ENCODE results near the gene CLDN2.

The CLDN2 gene

GRCh38 chrX:106927023-106927422 is 6.8 kb downstream of the CLDN2 start:
- ATAC-seq: no peak

DNA sequence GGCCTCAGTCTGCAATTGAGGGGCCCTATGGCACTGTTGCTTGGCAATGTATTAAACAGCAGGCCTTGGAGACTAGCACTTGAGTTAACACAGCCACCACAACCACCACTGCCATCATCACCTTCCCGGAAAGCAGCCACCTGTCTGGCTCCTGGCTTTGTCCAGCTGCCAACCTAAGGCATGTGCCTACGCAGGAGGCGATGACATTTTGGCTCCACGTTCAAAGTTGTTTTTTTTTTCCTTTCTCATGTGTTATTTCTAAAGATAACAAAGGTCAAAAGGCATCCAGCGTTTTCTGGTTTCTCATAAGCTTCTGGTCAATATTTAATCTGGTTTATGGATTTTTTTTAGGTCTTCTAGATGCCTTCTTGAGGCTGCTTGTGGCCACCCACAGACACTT is 7.5 kb downstream of the CLDN2 start:
- no peak for ATAC-seq

- no peak for ATAC-seq
These were observed 8.0 kb downstream of the CLDN2 start for GRCh38 chrX:106928227-106928626.

DNA sequence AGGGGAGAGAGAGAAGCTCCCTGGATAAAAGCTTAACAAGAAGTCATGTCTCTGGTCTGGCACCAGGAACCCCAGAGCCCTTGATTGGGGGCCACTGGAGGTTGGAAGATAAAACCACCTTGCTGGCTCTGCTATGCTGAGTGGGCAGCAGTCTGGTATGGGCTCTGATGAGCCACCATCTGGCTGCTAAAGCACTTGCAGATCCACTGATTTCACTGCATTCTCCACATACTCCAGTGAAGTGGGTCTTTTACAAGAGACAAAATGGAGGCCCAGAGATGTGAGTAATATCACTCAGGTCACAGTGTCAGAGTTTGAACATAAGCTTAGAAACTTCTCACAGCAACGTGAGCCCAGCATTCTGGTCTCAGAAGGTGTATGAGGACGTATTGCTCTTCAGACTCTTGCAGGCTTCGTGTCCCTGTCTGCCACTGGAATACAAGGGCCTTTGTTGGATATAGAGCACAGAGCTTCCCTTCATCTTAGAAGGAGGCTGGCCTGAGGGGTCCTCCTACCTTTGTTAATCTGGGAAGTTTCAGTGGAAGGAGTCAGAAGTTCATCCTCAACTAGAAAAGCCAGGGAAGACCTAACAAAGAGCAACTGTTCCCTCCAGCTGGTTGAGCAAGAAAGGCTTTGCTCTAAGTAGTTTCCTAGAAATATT is 11.8 kb downstream of the CLDN2 start:
- ATAC-seq: no peak

DNA sequence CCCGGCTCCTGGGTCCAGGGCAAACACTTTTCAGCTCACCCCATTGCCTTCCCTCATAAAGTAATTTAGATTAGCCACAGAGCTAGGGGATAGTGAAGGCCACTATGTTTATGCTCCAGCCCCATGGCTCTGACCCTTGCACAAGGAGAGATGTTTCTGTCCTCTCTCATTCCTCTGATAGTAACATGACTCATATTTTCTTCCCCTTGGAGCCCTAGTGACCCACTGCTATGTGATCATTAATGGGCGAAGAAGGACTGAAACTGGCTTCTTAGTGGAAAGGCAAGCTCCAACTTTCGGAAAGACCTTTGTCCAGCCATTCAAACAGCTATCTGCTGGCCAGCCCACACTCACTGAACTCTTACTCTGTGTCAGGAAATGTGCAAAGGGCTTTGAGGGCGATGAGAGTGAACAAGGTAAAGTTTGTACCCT is 12.3 kb downstream of the CLDN2 start:
- ATAC-seq: no peak

GRCh38 chrX:106932960-106933537 is 12.8 kb downstream of the CLDN2 start:
- no peak for ATAC-seq

GRCh38 chrX:106933538-106933961 is 13.3 kb downstream of the CLDN2 start:
- ATAC-seq: no peak

- no peak for ATAC-seq
These were observed 15.0 kb downstream of the CLDN2 start for GRCh38 chrX:106935175-106935574.

DNA sequence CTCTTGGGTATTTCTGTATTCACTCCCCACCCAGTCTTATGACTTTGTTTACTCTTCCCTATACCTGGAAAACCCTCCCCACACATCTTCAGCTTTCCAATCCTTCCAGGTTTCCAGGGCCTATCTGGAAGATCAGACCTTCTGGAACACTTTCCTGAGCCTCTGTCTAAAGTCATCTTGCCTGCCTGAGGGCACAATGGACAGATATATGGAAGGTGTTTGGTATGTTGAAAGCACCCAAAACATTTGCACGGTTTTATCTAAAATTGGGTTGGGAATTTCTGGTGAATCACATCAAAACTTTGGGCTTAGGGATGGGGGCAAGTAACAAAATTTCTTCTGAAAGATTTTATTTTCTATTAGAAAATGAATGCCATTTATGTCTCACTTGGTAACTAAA is 16.0 kb downstream of the CLDN2 start:
- ATAC-seq: no peak

GRCh38 chrX:106939566-106939965 is 19.4 kb downstream of the CLDN2 start:
- ATAC-seq: no peak

GRCh38 chrX:106940068-106940467 is 19.9 kb downstream of the CLDN2 start:
- ATAC-seq: no peak

DNA sequence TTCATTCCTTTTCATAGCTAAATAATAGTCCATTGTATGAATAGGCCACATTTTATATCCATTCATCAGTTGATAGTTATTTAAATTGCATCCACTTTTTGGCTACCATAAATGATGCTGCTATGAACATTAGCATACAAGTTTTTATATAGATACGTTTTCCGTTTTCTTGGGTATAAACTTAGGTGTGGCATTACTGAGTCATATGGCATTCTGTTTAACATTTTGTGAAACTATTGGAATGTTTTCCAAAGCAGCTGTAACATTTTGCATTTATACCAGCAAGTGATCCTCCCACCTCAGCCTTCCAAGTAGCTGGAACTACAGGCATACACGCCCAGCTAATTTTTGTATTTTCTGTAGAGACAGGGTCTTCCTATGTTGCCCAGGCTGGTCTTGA is 26.3 kb downstream of the CLDN2 start:
- ATAC-seq: no peak

DNA sequence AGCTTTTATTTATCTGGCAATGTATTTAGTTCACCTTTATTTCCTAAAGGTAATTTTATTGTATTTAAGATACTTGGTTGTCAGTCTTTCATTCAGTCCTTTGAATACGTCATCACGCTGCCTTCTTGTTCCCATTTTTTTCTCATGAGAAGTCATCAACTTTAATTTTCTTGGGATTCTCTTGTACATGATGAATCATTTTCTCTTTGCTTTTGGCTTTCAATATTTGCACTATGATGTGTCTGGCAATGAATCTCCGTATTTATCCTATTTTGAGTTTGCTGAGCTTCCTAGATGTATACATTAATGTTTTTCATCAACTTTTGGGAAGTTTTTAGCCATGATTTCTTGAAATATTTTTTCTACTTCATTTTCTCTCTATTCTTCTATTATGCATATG is 28.4 kb downstream of the CLDN2 start:
- ATAC-seq: no peak

GRCh38 chrX:106949366-106949765 is 29.2 kb downstream of the CLDN2 start:
- ATAC-seq: no peak

DNA sequence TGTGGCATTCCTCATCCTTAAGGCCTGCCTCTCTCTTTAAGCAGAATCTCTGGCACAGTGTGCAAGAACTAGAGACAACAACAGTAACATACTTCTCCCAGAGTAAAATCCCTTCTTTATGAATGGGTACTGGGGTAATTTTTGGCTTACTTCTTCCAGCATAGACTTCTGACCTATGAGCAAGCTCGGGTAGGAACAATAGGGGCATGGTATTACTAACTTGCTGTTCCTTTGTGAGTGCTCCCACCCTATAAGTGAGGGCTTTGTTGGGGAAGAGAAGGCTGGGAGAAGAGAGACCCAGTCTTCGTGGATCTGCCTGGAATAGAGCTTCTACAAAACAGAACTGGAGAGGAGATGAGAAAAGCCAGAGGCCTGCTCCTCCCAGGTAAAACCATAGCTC is 30.2 kb downstream of the CLDN2 start:
- no peak for ATAC-seq

DNA sequence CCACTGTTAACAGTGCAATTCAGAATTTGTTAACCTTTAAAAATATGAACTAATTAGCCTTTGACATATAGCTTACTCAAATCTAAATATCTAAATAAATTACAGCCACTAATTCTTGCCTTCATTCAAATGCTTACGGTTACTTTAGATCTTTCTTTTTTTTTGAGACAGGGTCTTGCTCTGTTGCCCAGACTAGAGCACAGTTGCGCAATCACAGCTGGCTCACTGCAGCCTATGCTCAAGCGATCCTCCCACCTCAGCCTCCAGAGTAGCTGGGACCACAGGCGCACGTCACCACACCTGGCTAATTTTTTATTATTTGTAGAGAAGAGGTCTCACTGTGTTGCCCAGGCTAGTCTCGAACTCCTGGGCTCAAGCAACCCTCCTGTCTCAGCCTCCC is 31.0 kb downstream of the CLDN2 start:
- ATAC-seq: no peak

DNA sequence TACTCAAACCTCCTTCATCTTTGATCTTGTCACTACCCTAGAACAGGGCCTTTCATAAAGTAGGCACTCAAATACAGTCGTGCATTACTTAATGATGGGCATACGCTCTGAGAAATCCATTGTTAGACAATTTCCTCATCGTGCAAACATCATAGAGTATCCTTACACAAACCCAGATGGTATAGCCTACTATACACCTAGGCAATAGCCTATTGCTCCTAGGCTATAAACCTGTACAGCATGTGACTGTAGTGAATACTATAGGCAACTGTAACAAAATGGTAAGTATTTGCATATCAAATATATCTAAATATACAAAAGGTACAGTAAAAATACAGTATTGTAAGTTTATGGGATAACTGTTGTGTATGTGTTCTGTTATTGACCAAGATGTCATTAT is 31.9 kb downstream of the CLDN2 start:
- ATAC-seq: no peak

GRCh38 chrX:106952538-106952937 is 32.3 kb downstream of the CLDN2 start:
- ATAC-seq: no peak

GRCh38 chrX:106952988-106953387 is 32.8 kb downstream of the CLDN2 start:
- no peak for ATAC-seq

DNA sequence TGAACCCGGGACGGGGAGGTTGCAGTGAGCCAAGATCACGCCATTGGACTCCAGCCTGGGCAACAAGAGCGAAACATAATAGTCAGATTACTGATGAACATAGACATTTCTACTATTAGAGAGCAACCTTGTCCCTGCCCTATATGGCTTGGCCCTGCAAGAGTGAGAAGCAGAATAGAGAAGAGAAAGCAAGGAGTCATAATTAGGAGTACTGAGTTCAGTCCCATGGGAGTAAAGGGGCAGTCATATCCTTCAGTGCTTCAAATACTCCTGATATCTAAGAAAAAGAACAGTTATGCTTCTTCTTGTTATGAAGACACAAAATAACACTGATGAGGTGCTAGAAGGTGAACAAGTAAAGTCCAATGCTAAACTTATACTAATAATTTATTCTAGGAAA is 33.8 kb downstream of the CLDN2 start:
- ATAC-seq: no peak

DNA sequence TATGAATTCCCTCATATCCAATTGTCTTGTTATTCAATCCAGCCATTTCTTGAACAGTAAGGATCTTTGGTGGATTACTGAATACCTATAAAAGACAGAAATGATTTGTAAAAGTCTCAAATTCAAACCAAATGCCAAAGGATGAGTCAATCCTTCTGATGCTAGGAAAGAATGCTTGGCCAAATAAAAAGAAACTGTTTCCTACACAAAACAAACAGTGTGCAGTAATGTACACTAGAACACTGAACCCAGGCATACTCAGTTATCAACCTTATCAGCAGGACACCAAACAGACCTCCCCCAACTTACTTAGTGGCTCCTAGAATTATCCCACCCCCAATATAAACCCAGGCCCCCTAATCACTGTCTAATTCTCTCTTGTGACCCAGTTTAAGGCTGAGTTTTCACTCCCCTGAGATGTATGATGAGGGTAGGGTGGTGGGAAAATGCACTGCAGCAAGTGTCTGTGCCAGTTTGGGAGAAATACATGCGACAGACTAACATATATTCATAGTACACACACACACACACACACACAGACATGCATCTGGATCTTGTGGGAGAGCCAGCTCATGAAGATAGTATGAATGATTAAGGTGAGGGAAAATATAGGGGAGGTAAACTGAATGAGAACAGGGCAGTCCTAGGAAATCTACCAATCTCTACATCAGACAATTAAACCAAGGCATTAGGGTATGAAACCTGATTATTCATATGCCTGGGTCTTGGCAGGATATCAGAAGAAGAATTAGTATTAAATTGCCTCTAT is 35.0 kb downstream of the CLDN2 start:
- no peak for ATAC-seq

GRCh38 chrX:106957856-106958255 is 37.7 kb downstream of the CLDN2 start:
- ATAC-seq: no peak

- no peak for ATAC-seq
These were observed 39.7 kb downstream of the CLDN2 start for GRCh38 chrX:106959901-106960300.

GRCh38 chrX:106963111-106963510 is 42.9 kb downstream of the CLDN2 start:
- ATAC-seq: no peak
